ENCODE measurements around the gene SOX18.
"Not testable (repeated sequence)": the region's sequence is repeated elsewhere in the genome, so short reads cannot be mapped to it uniquely, and the experiment has no call there.

Gene SOX18

DNA sequence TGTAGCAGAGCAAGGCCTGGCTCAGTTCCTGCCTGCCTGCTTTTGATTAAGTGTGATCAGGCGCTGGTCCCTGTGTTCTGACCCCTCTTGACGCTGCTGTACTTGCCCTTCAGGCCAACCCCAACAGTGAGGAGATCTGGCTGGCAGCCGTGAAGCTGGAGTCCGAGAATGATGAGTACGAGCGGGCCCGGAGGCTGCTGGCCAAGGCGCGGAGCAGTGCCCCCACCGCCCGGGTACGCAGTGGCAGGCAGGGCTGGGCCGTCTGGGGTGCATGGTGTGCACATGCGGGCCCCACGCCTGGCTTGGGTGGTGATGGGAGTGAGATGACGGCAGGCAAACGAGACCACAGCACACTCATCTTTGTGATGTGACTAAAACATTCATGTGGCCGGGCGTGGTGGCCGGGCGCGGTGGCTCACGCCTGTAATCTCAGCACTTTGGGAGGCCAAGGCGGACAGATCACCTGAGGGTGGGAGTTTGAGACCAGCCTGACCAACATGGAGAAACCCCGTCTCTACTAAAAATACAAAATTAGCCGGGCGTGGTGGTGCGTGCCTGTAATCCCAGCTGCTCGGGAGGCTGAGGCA, 23.5 kb downstream of the SOX18 start:
- TF ChIP-seq Cebpa-rat (IDR thresholded peaks at IDR 0.05), result no peak
- Histone ChIP-seq H3K9me3 (no peaks in the 10 kb centered on the region), H3K4me3 (no peak overlapping the region), H3K9ac (no peak overlapping the region), H3K36me3 (peaks cover 100% of the 10 kb centered on the region), H4K20me1 (peaks cover 82% of the 10 kb centered on the region), H3K4me2 (no peak overlapping the region), H3K27ac (no peak overlapping the region), H3K4me1 (no peaks in the 10 kb centered on the region), H3K27me3 (no peaks in the 10 kb centered on the region)

DNA sequence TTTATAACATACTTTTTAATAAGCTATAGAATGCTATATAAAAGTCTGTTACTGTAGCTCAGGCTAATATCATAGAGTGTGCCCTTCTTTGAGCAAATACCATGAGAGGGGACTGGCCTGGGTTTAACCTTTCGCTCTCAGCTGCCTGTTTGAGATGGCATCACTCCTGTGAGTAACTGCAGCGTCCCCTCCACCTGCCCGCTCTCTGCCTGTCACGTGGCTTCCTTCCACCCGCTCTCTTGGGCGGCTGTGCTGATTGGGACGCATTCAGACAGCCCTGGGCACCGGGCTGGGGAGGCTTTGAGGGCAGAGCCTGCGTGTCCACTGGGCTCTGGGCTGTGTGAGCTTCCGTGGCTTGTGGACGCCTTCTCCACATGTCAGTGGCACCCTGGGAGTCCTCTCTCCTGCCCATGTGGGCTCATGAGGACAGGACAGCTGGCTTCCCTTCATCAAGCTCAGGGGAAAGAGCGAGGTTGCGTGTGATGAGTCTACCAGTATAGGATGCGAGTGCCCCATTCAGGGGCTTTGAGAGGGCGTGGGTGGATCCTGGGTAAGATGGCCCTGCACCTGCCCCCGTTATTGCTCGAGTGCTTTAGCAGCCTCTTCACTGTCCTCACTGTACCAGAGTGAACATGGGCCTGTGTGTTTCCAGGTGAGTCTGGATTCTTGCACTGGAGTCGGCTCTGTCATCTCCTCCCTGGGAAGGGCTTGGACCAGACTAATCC, 24.2 kb downstream of the SOX18 start:
- H3K27me3 ChIP-seq, result no peaks in the 10 kb centered on the region
- H3K4me3 ChIP-seq, result no peak overlapping the region
- H3K27ac ChIP-seq, result no peak overlapping the region
- H3K4me1 ChIP-seq, result no peaks in the 10 kb centered on the region
- H3K36me3 ChIP-seq, result peaks cover 100% of the 10 kb centered on the region
- H3K9me3 ChIP-seq, result no peaks in the 10 kb centered on the region
- H3K9ac ChIP-seq, result no peak overlapping the region
- H3K4me2 ChIP-seq, result no peak overlapping the region
- peaks cover 78% of the 10 kb centered on the region for H4K20me1 ChIP-seq
- TF ChIP-seq Cebpa-rat (IDR thresholded peaks at IDR 0.05), result no peak

DNA sequence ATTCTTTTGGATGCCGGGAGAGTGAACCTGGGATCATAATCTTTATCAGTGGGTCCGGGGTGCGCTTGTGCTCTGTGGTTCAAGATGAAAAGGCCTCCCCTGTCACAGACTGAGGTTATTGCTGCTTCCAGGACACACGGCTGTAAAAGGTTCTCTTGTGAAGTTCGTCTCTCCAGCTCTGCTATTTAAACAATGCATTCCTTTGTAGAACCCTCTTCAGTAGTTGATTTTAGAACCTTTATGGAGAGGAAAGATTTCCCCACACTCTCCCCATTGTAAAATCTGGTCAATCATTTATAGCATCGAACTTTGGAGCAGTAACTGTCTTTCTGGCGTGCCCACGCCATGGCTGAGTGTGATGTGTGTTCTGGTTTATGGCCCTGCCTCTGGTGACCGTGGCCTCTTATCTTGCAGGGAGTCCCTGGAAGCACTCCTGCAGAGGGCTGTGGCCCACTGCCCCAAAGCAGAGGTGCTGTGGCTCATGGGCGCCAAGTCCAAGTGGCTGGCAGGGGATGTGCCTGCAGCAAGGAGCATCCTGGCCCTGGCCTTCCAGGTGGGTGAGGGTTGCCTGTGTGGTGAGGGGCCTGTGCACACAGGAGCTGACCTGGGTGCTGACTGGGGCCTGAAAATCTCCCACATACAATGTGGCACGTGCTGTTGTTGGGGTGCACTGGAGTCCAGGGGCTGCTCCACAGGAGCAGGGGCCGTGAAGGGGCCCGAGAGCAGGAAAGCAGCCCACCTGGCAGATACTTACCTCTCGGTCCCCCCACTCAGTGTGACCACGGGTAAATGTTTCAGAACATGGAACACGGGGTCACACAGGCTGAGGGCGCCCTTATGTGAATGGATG, 25.1 kb downstream of the SOX18 start:
- no peak overlapping the region for H3K4me2 ChIP-seq
- TF ChIP-seq Cebpa-rat (IDR thresholded peaks at IDR 0.05), result no peak
- H3K4me1 ChIP-seq, result no peaks in the 10 kb centered on the region
- H4K20me1 ChIP-seq, result peaks cover 76% of the 10 kb centered on the region
- no peaks in the 10 kb centered on the region for H3K27me3 ChIP-seq
- no peak overlapping the region for H3K4me3 ChIP-seq
- 0 out of 2 replicates have a peak overlapping the region, but pooled peaks have one; percentile 4 for H3K9ac ChIP-seq
- H3K27ac ChIP-seq, result no peak overlapping the region
- H3K9me3 ChIP-seq, result no peaks in the 10 kb centered on the region
- H3K36me3 ChIP-seq, result peaks cover 100% of the 10 kb centered on the region

DNA sequence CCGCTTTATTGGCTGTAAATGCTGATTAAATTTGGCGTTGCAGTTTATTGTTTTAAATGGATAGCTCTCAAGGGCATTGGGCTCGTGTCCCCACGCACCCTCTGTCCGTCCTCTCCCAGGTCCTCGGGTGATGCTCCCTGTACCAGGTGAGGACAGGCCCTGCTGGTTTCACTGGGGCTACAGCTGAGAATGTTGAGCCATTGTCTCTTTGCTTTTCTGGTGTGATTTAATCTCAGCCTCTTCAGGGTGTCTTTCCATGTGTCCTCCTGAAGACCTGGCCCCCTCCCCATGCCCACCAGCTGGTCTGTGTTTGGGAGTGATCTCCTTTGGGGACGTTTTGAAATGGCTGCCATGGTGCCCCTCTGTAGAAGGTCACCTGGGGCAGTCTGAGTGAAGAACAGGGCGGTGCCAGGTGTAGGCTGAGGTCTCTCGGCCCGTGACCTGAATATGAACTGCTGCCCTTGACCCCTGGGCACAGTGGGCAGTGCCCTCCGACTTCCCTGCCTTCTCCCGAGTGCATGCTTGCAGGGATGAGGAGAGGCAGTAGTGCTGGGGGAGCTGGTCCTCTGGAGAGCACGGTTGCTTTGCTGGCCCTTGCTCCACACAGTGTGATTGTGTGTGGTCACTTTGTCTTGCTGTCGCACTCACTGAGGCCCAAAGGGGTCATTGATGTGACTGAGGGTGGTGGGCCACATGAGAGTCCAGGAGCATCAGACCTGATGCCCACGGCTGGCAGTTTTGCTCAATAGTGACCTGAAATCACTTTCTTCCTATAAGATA, 25.9 kb downstream of the SOX18 start:
- H3K27me3 ChIP-seq, result no peaks in the 10 kb centered on the region
- H4K20me1 ChIP-seq, result peaks cover 69% of the 10 kb centered on the region
- 0 out of 2 replicates have a peak overlapping the region, but pooled peaks have one; percentile 4 for H3K9ac ChIP-seq
- H3K4me3 ChIP-seq, result no peak overlapping the region
- no peak for TF ChIP-seq Cebpa-rat (IDR thresholded peaks at IDR 0.05)
- H3K27ac ChIP-seq, result no peak overlapping the region
- no peaks in the 10 kb centered on the region for H3K9me3 ChIP-seq
- H3K4me2 ChIP-seq, result no peak overlapping the region
- peaks cover 100% of the 10 kb centered on the region for H3K36me3 ChIP-seq
- H3K4me1 ChIP-seq, result no peaks in the 10 kb centered on the region

DNA sequence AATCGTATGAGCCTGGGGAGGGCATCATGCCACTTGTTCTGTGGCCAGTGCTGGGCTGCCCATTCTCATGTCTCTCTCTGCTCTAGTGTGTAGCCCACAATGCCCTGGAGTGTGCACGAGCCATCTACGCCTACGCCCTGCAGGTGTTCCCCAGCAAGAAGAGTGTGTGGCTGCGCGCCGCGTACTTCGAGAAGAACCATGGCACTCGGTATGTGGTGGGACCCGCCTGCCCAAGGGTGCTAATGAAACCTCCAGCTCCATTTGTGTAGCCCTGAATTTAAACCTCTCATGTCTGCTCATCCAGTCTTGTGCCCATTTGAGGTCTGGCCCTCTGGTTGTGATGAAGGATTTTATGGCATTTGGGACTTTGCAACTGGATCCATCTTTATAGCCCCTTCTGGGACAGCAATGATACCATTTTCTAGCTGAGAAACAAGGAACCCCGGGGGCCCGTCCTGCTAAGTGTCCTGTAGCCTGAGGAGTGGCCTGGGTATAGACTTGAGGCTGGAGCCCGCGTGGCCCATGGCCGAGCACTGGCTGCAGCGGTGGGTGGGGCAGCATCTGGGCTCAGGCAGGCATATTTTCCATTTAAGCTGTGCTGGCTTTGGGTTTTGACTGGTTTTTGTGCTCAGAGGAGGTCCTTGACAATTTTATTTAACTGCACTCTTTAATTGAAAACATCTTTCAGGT, 26.6 kb downstream of the SOX18 start:
- Histone ChIP-seq H4K20me1 (peaks cover 61% of the 10 kb centered on the region), H3K9ac (no peak overlapping the region), H3K4me2 (no peak overlapping the region), H3K4me1 (no peaks in the 10 kb centered on the region), H3K4me3 (no peak overlapping the region), H3K9me3 (no peaks in the 10 kb centered on the region), H3K36me3 (peaks cover 100% of the 10 kb centered on the region), H3K27ac (no peak overlapping the region), H3K27me3 (no peaks in the 10 kb centered on the region)
- no peak for TF ChIP-seq Cebpa-rat (IDR thresholded peaks at IDR 0.05)

DNA sequence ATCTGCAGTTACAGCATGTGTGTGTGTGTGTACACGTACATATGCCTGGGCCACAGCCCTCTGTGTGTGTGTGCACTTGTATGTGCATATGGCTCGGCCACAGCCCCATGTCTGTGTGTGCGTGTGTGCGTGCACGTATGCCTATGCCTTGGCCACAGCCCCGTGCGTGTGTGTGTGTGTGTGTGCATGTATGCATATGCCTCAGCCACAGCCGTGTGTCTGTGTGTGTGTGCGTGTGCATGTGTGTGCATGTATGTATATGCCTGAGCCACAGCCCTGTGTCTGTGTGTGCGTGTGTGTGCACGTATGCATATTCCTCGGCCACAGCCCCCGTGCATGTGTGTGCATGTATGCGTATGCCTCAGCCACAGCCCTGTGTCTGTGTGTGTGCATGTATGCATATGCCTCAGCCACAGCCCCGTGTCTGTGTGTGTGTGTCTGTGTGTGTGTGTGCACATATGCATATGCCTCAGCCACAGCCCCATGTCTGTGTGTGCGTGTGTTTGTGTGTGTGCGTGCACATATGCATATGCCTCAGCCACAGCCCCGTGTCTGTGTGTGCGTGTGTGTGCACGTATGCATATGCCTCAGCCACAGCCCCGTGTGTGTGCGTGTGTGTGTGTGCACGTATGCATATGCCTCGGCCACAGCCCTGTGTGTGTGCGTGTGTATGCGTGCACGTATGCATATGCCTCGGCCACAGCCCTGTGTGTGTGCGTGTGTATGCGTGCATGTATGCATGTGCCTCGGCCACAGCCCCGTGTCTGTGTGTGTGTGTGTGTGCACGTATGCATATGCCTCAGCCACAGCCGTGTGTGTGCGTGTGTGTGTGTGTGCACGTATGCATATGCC, 28.1 kb downstream of the SOX18 start:
- Histone ChIP-seq H3K9ac (no peak overlapping the region), H3K27me3 (no peaks in the 10 kb centered on the region), H3K4me3 (no peak overlapping the region), H3K4me1 (no peaks in the 10 kb centered on the region), H3K4me2 (no peak overlapping the region), H3K36me3 (peaks cover 100% of the 10 kb centered on the region), H3K27ac (no peak overlapping the region), H3K9me3 (no peaks in the 10 kb centered on the region), H4K20me1 (peaks cover 51% of the 10 kb centered on the region)
- no peak for TF ChIP-seq Cebpa-rat (IDR thresholded peaks at IDR 0.05)

DNA sequence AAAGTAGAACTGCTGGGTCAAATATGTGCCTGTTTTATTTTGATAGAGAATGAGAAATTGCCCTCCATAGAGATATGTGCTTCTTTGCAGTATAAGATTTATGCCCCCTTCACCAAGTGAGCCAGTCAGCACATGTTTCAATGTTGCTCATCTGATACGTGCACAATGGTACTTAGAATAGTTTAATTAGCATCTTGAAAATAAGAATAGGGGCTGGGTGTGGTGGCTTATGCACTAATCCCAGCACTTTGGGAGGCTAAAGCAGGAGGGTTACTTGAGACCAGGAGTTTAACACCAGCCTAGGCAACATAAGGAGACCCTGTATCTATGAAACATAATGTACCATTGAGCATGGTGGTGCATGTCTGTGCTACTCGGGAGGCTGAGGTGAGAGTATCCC, 33.8 kb downstream of the SOX18 start:
- H3K4me2 ChIP-seq, result no peak overlapping the region
- no peaks in the 10 kb centered on the region for H3K27me3 ChIP-seq
- H3K9ac ChIP-seq, result no peak overlapping the region
- no peak overlapping the region for H3K27ac ChIP-seq
- peaks cover 92% of the 10 kb centered on the region for H3K36me3 ChIP-seq
- peaks cover 6% of the 10 kb centered on the region for H3K9me3 ChIP-seq
- H3K4me1 ChIP-seq, result peaks cover 15% of the 10 kb centered on the region
- H4K20me1 ChIP-seq, result peaks cover 24% of the 10 kb centered on the region
- H3K4me3 ChIP-seq, result no peak overlapping the region
- TF ChIP-seq Cebpa-rat (IDR thresholded peaks at IDR 0.05), result no peak

DNA sequence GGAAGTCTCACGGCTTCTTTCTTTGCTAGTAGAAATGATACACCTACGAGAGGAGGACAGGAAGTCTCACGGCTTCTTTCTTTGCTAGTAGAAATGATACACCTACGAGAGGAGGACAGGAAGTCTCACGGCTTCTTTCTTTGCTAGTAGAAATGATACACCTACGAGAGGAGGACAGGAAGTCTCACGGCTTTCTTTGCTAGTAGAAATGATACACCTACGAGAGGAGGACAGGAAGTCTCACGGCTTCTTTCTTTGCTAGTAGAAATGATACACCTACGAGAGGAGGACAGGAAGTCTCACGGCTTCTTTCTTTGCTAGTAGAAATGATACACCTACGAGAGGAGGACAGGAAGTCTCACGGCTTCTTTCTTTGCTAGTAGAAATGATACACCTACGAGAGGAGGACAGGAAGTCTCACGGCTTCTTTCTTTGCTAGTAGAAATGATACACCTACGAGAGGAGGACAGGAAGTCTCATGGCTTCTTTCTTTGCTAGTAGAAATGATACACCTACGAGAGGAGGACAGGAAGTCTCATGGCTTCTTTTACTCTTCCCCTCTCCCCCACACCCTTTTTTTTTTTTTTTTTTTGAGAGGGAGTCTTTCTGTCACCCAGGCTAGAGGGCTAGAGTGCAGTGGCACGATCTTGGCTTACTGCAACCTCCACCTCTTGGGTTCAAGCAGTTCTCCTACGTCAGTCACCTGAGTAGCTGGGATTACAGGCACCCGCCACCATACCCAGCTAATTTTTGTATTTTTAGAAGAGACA, 36.9 kb downstream of the SOX18 start:
- H3K9ac ChIP-seq, H3K4me2 ChIP-seq, H3K9me3 ChIP-seq, H3K27me3 ChIP-seq, H3K4me3 ChIP-seq, H3K27ac ChIP-seq: not testable (repeated sequence)
- H3K36me3 ChIP-seq, result peaks cover 86% of the 10 kb centered on the region
- H4K20me1 ChIP-seq, result peaks cover 54% of the 10 kb centered on the region
- peaks cover 46% of the 10 kb centered on the region for H3K4me1 ChIP-seq

All from BLaER1 (cell line).